ENCODE results near the gene FOXE3. TPM values are rescaled to one million over a fixed set of nuclear protein-coding genes. Genes with fewer than 3 reads are reported as not detected.
A peak's percentile ranks its signal among the peaks of the same experiment; 100 is the strongest.

Gene FOXE3
- total and polyA plus RNA-seq, 4 donors: not detected

- no peaks in the 10 kb centered on the region for H3K36me3 ChIP-seq (ENCODE audit: control insufficient read depth in 4 of 4, insufficient read depth in 3 of 4, low read depth in 1 of 4, low read length in 3 of 4)
- H3K4me3 ChIP-seq (ENCODE audit: low read depth in 1 of 3, low read length in 3 of 3): peak overlapping the region; percentile 56 to 65 (median 61)
- no peak overlapping the region for H3K9ac ChIP-seq (ENCODE audit: low read depth in 1 of 2, low read length in 2 of 2)
- 5% methylated on average over 23 of the region's 23 CpGs for WGBS
- no peaks in the 10 kb centered on the region for H3K9me3 ChIP-seq (ENCODE audit: control insufficient read depth in 4 of 4, low read length in 3 of 4)
- peak; percentile 69 to 79 for TF ChIP-seq RAD21 (IDR thresholded peaks at IDR 0.05)
- TF ChIP-seq CTCF (IDR thresholded peaks at IDR 0.05; ENCODE audit: low read depth, low read length, missing input control): peak; percentile 75
- no peak for TF ChIP-seq REST (IDR thresholded peaks at IDR 0.05)
- peak; percentile 33 to 37 for TF ChIP-seq RXRA (IDR thresholded peaks at IDR 0.05)
- TF ChIP-seq FOXA1 (IDR thresholded peaks at IDR 0.05): no peak
- no peak for TF ChIP-seq FOXA2 (IDR thresholded peaks at IDR 0.05)
- TF ChIP-seq YY1 (IDR thresholded peaks at IDR 0.05): peak; percentile 25
- TF ChIP-seq HNF4A (conservative IDR thresholded peaks at IDR 0.05): peak; percentile 31 to 47
- peak; percentile 73 for DNase-seq (ENCODE audit: low spot score)
- H3K4me1 ChIP-seq (ENCODE audit: control insufficient read depth in 4 of 4, insufficient read depth in 4 of 4, low read length in 3 of 4): peaks cover 10 to 30% (median 22%) of the 10 kb centered on the region in 4 donors
- peak overlapping the region; percentile 64 to 81 for H3K27ac ChIP-seq (ENCODE audit: low read depth in 1 of 2, low read length in 2 of 2)
- H3K27me3 ChIP-seq (ENCODE audit: control insufficient read depth in 4 of 4, insufficient read depth in 4 of 4, low read length in 3 of 4): peaks cover 0 to 2% (median 0%) of the 10 kb centered on the region in 4 donors
These were observed 20.4 kb downstream of the FOXE3 start for GRCh38 chr1:47436304-47436978.

- H3K27me3 ChIP-seq (ENCODE audit: control insufficient read depth in 4 of 4, insufficient read depth in 4 of 4, low read length in 3 of 4): peaks cover 0 to 4% (median under 1%) of the 10 kb centered on the region in 4 donors
- TF ChIP-seq CTCF (IDR thresholded peaks at IDR 0.05; ENCODE audit: low read depth, low read length, missing input control) (no peak), SP1 (IDR thresholded peaks at IDR 0.05) (no peak), MAX (IDR thresholded peaks at IDR 0.05) (no peak), EGR1 (IDR thresholded peaks at IDR 0.05; ENCODE audit: low read depth in 2 of 2) (no peak), REST (IDR thresholded peaks at IDR 0.05) (no peak), NR2F2 (IDR thresholded peaks at IDR 0.05) (no peak), ATF3 (IDR thresholded peaks at IDR 0.05) (no peak), RXRA (IDR thresholded peaks at IDR 0.05) (no peak), ZBTB33 (IDR thresholded peaks at IDR 0.05) (no peak), FOXA1 (IDR thresholded peaks at IDR 0.05) (no peak)
- DNase-seq (ENCODE audit: low spot score): no peak
- H3K9ac ChIP-seq (ENCODE audit: low read depth in 1 of 2, low read length in 2 of 2): peak overlapping the region in 1 of 2 donors; percentile 30
- H3K27ac ChIP-seq (ENCODE audit: low read depth in 1 of 2, low read length in 2 of 2): peak overlapping the region; percentile 64 to 81
- under 1% methylated on average over 46 of the region's 46 CpGs for WGBS
- H3K4me3 ChIP-seq (ENCODE audit: low read depth in 1 of 3, low read length in 3 of 3): peak overlapping the region; percentile 56 to 65 (median 61)
- peaks cover 10 to 30% (median 22%) of the 10 kb centered on the region in 4 donors for H3K4me1 ChIP-seq (ENCODE audit: control insufficient read depth in 4 of 4, insufficient read depth in 4 of 4, low read length in 3 of 4)
- H3K36me3 ChIP-seq (ENCODE audit: control insufficient read depth in 4 of 4, insufficient read depth in 3 of 4, low read depth in 1 of 4, low read length in 3 of 4): no peaks in the 10 kb centered on the region
- no peaks in the 10 kb centered on the region for H3K9me3 ChIP-seq (ENCODE audit: control insufficient read depth in 4 of 4, low read length in 3 of 4)
These were observed 20.9 kb downstream of the FOXE3 start for GRCh38 chr1:47436979-47437446.
